Urothelium cell line (cell line): ENCODE data around the gene RFNG.

ENCODE experiments used
- DNase-seq: peaks from one replicate; pipeline ENCODE4 v3.0.0; 2011; ENCODE audit warnings: low spot score, mixed read lengths
- FAIRE-seq: peaks from 2 replicates; lab custom pipeline; 2011; peaks lifted over from hg19 to GRCh38; lab: Jason Lieb, UNC

The RFNG gene

DNA sequence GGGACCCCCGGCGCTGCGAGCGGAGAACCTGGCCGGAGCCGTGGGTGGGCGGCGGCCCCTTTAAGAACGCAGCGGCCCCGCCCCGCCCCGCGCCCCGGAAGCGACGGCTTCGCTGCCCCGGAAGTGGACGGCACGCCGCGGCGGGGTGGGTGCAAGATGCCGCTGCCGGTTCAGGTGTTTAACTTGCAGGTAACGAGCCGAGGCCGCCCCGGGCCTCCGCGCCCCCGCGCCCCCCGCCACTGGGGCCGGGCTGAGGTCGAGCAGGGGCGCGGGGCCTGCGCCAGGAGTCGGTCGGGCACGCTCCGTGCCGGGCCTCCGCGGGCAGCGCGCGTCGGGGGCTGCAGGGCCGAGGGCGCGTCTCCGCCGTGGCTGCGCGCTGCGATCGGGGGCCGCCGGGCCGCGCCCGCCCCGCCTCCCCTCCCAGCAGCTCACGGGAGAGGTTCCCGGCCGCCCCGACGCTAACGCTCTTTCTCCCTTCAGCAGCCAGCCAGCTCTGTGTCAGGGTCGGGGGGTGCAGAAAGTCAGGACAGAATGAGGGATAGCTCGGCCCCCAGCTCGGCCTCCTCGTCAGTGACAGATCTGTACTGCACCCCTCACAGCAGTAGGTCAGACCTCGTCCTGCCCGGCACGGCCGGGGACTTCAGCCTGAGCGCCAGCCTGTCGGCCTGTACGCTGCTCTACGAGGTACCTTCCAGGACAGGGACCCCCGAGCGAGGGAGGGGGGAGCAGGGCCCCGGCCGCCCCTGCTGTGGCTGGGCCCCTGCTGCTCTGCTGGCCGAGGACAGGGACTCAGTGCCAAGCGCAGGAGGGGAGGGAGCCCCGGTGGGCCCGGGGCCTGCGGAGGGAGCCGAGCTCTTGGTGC is at the start of gene RFNG, which contains the start of gene GPS1:
TSS of gene RFNG (minus strand) at position 36 of the 862 bp plus-strand sequence. CDS start 45 bp downstream, outside the sequence.
TSS of gene GPS1 (plus strand) at position 123 of the 862 bp plus-strand sequence. CDS start at position 157, 34 bp downstream.
- peak; percentile 63 for FAIRE-seq
- peak; percentile 93 for DNase-seq

DNA sequence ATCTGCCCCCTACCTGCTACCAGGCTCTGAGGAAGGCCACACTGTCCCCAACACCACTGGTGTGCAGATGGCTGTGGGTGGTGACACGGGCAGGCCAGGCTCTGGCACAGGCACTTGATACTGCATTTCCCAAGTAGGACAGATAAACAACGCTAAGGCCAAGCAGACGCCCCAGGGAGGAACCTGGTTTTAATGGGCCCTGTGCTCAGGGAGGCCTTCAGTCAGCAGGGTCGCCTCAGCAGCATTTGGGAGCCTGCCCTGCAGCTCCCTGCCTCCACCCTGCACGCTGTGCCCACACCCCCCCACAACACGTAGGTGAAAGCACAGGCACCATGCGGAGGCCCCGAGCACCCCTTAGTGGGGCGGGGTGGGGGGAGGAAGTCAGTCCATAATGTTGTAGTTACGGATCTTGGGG is 49.7 kb upstream of the RFNG start:
- DNase-seq, result no peak
- no peak for FAIRE-seq

DNA sequence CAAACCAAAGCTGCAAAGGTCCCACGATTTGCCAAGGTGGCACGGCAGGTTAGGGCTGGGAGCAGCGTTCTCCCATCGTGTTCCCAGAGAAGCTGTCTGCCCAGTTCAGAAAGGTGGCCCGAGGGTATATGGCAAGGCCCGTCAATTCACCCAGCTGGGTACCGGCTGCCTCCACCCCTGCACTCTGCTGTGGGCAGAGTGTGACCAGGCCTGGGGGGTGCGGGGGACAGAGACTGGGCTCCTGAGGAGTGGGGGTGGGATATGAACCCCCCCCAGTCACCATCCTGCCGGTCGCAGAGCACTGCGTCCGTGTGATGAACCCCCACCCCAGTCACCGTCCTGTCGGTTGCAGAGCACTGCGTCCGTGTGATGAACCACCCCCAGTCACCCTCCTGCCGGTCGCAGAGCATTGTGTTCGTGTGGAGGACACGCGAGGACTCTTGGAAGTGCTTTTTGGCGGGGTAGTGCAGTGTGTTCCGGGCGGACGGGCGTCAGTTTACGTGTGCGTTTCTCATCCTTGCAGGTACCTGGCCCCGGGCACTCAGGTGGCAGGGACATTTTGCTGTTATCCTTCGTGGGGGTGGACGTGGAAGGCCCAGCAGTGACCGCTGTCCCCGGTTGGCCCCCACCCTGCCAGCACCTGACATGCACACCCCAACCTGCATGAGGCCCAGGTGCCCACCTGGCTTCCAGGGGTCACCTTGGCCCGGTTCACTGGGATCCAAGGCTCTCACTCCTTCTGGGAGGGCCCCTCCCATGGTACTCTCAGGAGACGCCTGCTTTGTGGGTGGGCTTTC is 49.1 kb upstream of the RFNG start:
- no peak for DNase-seq
- FAIRE-seq, result no peak

- no peak for DNase-seq
- peak; percentile 44 for FAIRE-seq
These were observed 47.5 kb upstream of the RFNG start for GRCh38 chr17:82098939-82099763.

- FAIRE-seq, result peak; percentile 99
- peak; percentile 100 for DNase-seq
These were observed 46.7 kb upstream of the RFNG start, which contains the start of gene FASN for GRCh38 chr17:82098169-82098938. TSS of gene FASN (minus strand) at chr17:82098236. CDS start at chr17:82096445, 1,791 bp downstream.

DNA sequence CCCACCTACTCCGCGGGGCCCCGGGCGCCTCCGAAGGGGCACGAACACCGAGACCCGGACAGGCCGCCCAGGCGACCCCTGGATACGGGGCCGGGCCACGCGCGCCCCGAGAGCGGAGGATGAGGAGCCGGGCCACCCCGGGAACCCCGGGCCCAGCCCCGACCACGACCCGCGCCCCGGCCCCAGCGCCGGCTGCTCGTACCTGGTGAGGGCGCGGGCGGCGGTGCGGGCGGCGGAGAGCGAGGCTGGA is 46.2 kb upstream of the RFNG start:
- FAIRE-seq, result no peak
- no peak for DNase-seq

GRCh38 chr17:82097184-82097918 is 45.7 kb upstream of the RFNG start:
- no peak for FAIRE-seq
- peak; percentile 65 for DNase-seq

- DNase-seq, result no peak
- FAIRE-seq, result peak; percentile 61
These were observed 45.1 kb upstream of the RFNG start for GRCh38 chr17:82096709-82097183.

DNA sequence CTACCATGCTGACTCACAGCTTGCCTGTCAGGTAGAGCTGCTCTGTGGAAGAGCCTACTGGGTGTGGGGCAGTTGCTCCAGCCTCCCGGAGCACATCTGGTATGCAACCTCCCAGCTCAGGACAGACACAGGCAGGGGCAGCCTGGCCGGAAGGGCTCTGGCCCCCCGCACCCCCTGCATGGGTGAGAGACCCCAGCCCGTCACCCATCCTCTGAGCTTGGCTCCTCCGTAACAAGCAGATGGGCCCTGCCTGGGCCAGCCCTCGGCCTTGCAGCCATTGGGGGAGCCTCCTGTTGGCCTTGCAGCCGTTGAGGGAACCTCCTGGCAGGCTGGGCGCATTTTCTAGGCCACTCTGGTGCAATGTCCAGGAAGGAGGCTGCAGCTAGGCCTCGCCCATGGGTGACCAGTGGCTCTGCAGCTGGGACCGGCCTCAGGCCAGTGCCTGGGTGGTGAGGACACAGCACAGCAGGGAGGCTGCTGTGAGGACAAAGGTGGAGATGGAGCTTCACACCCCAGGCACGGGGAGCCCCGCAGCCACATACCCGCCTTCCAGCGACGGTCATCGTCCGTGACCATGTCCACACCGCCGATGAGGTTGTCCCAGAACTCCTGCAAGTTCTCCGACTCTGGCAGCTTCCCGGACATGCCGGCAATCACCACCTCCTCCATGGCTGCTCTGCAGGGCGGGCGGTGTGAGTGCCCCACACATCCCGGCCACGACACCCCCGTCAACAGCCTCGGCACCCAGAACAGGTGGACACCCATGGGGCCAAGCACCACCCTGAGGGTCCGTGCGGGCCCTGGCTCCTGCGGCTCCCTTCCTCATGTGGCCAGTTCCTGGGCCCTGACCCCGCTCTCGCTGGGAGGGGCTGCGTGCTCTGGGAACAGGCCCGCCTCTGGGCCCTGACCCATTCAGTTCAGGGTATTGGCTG is 44.4 kb upstream of the RFNG start:
- DNase-seq (no peak), FAIRE-seq (peak; percentile 23)

DNA sequence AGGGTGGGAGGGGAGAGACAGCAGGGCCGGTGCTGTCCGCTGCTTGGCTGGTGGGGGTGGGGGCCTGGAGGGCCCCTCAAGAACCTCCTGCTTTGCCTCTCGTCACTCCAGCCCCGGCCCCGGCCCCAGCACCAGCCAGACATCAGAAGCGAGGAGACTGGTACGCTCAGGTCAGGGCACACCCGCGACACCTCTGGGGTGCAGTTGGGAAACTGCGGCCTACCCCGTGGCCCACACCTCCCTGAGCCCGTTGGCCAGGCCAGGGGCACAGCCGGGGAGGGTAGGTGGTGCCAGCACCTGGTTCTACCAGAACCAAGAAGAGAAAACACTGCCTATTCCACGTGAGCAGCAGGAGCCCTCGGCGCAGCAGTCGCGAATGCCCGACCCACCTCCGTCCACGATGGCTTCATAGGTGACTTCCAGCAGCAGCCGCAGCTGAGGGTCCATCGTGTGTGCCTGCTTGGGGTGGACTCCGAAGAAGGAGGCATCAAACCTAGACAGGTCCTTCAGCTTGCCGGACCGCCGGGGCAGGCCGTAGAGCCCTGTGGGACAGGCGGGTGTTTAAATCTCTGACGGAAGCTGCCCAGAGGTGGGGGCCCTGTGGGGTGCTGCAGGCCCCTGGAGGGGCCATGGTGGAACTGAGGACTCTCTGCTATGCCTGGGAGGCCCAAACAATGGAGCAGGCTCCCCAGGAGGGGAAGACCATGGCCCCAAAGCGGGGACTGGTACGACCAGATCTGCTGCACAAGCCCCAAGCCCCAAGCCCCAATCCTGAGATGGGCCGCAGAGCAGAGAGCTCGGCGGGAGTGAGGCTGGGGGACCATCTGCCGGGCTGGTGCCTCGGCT is 43.5 kb upstream of the RFNG start:
- DNase-seq (no peak), FAIRE-seq (no peak)

GRCh38 chr17:82092995-82093751 is 41.6 kb upstream of the RFNG start:
- FAIRE-seq (peak; percentile 74), DNase-seq (no peak)

DNA sequence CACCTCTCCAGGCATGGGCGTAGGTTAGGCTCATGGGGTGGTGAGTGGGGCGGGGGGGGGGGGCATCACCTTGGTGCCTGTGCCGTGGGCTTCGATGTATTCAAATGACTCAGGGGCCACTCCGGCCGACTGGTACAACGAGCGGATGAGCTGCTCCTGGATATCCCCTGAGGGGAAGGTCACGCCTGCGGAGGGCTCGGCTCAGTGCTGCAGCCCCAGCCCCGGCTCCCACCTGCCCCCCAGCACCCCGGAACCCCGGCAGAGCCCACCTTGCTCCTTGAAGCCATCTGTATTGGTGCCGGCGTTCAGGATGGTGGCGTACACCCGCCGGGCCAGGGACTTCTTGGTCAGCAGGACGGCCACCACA is 41.0 kb upstream of the RFNG start:
- no peak for FAIRE-seq
- DNase-seq, result no peak

GRCh38 chr17:82092094-82092586 is 40.5 kb upstream of the RFNG start:
- FAIRE-seq, result no peak

DNA sequence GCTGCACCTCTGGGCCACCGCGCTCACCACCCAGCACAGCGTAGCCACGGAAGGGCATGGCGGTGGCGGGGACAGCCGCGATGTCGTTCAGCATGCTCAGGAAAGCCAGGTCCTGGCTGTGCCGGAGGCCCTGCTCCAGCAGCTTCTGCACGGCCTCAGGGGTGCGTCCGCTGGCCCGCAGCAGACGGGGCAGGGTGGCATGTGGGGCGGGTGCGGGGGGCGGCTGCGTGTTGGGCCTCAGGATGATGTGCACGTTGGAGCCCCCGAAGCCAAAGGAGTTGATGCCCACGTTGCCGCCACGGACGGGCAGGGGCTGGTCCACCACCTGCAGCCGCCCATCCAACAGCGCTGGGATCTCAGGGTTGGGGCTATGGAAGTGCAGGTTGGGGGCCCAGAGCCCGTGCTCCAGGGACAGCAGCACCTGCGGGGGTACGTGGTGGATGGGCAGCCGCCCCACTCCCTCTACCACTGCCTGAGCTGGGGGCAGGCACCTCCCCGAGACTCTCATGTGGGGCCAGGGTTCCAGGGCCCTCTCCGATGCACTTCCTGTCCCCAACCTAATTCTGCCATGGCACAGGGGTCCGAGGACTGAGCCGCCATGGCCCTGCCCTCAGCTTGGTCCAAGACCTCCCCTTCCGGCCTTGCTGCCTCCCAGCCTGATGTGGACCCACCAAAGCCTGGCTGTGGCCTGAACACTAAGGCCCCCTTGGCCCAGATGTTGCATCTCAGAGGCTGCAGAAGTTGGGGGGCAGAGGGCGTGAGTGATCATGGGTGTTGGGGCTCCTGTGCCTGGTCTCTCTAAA is 39.9 kb upstream of the RFNG start:
- FAIRE-seq (no peak), DNase-seq (no peak)

More at GRCh38 chr17:82092094-82092586, 40.5 kb upstream of the RFNG start:
- no peak for DNase-seq

- FAIRE-seq (peak; percentile 76), DNase-seq (no peak)
These were observed 39.1 kb upstream of the RFNG start for GRCh38 chr17:82090549-82091263.
